PC-9 (cell line): Measurements from ENCODE around the gene COL25A1. TPM values are rescaled to one million over a fixed set of nuclear protein-coding genes. Genes with fewer than 3 reads are reported as not detected.

ENCODE experiments used
- BruUV-seq: library from RNA; stranded (reverse); fragments of 400-500 nt; replicated peaks from 2 replicates; lab custom pipeline; 2021; lab: Mats Ljungman, UMichigan
- CTCF ChIA-PET: fragments of 300-600 bp; sonication (Branson Sonifier 250); formaldehyde crosslinking; loops from one replicate; lab custom pipeline; 2022; ENCODE audit warnings: antibody characterized with exemption; lab: Charles Lee
- POLR2A ChIA-PET: fragments of 300-600 bp; sonication (Branson Sonifier 250); formaldehyde crosslinking; loops from one replicate; lab custom pipeline; 2022; ENCODE audit warnings: antibody characterized with exemption; ENCODE audit not compliant: unreplicated experiment; lab: Charles Lee
- DNase-seq, 2 experiments: peaks; one replicate each; pipeline versions ENCODE4 v3.0.0 to v3.0.0-alpha.2; 2015 to 2022; ENCODE audit warnings: mixed read lengths in 1 of 2
- H2AFZ ChIP-seq: fragments of 200-600 bp; sonication (generic); 2 replicates; pipeline ENCODE4 v1.8.1; 2017; ENCODE audit warnings: antibody characterized with exemption
- H3F3A ChIP-seq: fragments of 200-600 bp; sonication (generic); 2 replicates; pipeline ENCODE4 v1.8.1; 2017; ENCODE audit warnings: antibody characterized with exemption, mild to moderate bottlenecking, low read depth; ENCODE audit not compliant: insufficient read depth
- H3K27ac ChIP-seq: fragments of 200-600 bp; sonication (generic); 2 replicates; pipeline ENCODE4 v1.6.1; 2016; ENCODE audit warnings: mixed run types
- H3K27me3 ChIP-seq: fragments of 200-600 bp; sonication (generic); 2 replicates; pipeline ENCODE4 v1.6.1; 2016; ENCODE audit warnings: low read depth, mixed run types; ENCODE audit not compliant: insufficient read depth
- H3K36me3 ChIP-seq: fragments of 200-600 bp; sonication (generic); 2 replicates; pipeline ENCODE4 v1.6.1; 2016; ENCODE audit warnings: low read depth, mixed run types
- H3K4me1 ChIP-seq: fragments of 200-600 bp; sonication (generic); replicated peaks from 2 replicates; pipeline ENCODE4 v1.6.1; 2016; ENCODE audit warnings: mixed run types; ENCODE audit not compliant: insufficient read depth
- H3K4me2 ChIP-seq: fragments of 200-600 bp; sonication (generic); 2 replicates; pipeline ENCODE4 v1.6.1; 2017; ENCODE audit warnings: mixed run types
- H3K4me3 ChIP-seq: fragments of 200-600 bp; sonication (generic); 2 replicates; pipeline ENCODE4 v1.6.1; 2016; ENCODE audit warnings: mixed run types
- H3K79me2 ChIP-seq: fragments of 200-600 bp; sonication (generic); 2 replicates; pipeline ENCODE4 v1.6.1; 2017; ENCODE audit warnings: low read depth, mixed run types
- H3K9me2 ChIP-seq: fragments of 200-600 bp; sonication (generic); 2 replicates; pipeline ENCODE4 v1.8.1; 2017; ENCODE audit warnings: mild to moderate bottlenecking; ENCODE audit not compliant: insufficient read depth
- H3K9me3 ChIP-seq: fragments of 200-600 bp; sonication (generic); 2 replicates; pipeline ENCODE4 v1.8.1; 2016; ENCODE audit warnings: low read depth; ENCODE audit not compliant: insufficient read depth
- H4K20me1 ChIP-seq: fragments of 200-600 bp; sonication (generic); 2 replicates; pipeline ENCODE4 v1.8.1; 2017; ENCODE audit not compliant: insufficient read depth
- EZH2 ChIP-seq: fragments of 200-600 bp; sonication (generic); IDR thresholded peaks from 2 replicates; pipeline ENCODE4 v1.8.0; 2017; ENCODE audit warnings: antibody characterized with exemption, low read depth
- intact Hi-C: fragments of 100-400 bp; cut with micrococcal nuclease; formaldehyde crosslinking; loops from one replicate; pipeline ENCODE4 v1.10.0; 2022; ENCODE audit not compliant: unreplicated experiment
- total RNA-seq: library from RNA; stranded (reverse); gene quantifications from 2 replicates; pipeline ENCODE4 v1.2.3, GENCODE V29; 2021
- TF ChIP-seq, protein P1 (sequence below): fragments of 200-600 bp; sonication (generic); conservative IDR thresholded peaks from 2 replicates; pipeline ENCODE4 v1.6.1; 2017; ENCODE audit warnings: mixed run types, antibody characterized with exemption, mild to moderate bottlenecking, moderate library complexity

Gene COL25A1
- total RNA-seq, 1 experiment from 2014 or later = not detected

DNA sequence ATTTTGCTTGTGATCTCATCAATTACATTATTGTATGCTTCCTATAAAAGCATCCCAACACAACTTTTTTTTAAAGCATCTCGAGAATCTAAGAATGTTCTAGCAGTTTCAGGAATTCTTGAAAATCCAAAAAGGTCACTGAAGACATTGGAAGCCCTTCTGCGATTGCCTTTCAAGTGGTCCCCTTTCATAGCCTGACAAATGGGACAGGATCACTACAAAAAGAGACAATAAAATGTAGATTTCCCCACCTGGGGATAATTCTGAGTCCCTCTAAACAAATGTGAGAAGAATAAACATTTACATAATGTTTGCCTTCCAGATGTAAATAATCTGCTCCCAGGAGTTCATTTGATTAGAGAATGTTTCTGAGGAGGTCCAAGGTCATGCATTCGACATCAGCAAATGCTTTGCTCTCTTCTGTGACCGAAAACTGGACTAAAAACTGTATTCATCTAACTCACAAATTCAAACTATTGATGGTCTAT is 116.0 kb downstream of the COL25A1 start:
- DNase-seq = no peak
- no peaks in the 10 kb centered on the region for H4K20me1 ChIP-seq
- ChIA-PET POLR2A (no interaction called here), CTCF (no interaction called here)
- intact Hi-C loops = no loop called here
- H3K36me3 ChIP-seq = no peaks in the 10 kb centered on the region
- H3K4me1 ChIP-seq = no peaks in the 10 kb centered on the region
- H3K9me3 ChIP-seq = no peaks in the 10 kb centered on the region
- H3K4me3 ChIP-seq = no peak overlapping the region
- BruUV-seq = no TSS peak
- H3K79me2 ChIP-seq = no peaks in the 10 kb centered on the region
- no peak overlapping the region for H3K27ac ChIP-seq
- no peaks in the 10 kb centered on the region for H3F3A ChIP-seq
- TF ChIP-seq EZH2 = no peak
- TF ChIP-seq, protein P1, sequence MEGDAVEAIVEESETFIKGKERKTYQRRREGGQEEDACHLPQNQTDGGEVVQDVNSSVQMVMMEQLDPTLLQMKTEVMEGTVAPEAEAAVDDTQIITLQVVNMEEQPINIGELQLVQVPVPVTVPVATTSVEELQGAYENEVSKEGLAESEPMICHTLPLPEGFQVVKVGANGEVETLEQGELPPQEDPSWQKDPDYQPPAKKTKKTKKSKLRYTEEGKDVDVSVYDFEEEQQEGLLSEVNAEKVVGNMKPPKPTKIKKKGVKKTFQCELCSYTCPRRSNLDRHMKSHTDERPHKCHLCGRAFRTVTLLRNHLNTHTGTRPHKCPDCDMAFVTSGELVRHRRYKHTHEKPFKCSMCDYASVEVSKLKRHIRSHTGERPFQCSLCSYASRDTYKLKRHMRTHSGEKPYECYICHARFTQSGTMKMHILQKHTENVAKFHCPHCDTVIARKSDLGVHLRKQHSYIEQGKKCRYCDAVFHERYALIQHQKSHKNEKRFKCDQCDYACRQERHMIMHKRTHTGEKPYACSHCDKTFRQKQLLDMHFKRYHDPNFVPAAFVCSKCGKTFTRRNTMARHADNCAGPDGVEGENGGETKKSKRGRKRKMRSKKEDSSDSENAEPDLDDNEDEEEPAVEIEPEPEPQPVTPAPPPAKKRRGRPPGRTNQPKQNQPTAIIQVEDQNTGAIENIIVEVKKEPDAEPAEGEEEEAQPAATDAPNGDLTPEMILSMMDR = no peak
- no peaks in the 10 kb centered on the region for H3K9me2 ChIP-seq
- H3K27me3 ChIP-seq = no peaks in the 10 kb centered on the region
- H2AFZ ChIP-seq = no peak overlapping the region
- H3K4me2 ChIP-seq = no peak overlapping the region

DNA sequence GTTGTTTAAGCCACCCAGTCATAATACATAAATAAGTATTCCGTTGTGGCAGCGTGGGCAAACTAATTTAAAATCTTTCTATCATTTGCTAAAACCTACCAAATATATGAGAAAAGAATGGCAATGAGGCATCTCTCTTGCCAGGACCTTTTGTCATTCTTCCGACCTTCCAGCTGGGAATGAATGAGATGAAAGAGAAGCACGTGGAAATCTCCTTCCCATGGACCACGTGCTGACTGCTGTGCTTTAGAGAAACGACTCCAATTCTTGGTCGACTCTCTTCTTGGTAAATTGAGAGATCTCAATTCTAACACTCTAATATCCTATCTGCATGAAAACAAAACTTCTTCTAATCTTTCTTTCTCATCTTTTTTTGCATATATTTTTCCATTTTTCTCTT is 116.5 kb downstream of the COL25A1 start:
- no peak overlapping the region for H2AFZ ChIP-seq
- CTCF ChIA-PET = no interaction called here

DNA sequence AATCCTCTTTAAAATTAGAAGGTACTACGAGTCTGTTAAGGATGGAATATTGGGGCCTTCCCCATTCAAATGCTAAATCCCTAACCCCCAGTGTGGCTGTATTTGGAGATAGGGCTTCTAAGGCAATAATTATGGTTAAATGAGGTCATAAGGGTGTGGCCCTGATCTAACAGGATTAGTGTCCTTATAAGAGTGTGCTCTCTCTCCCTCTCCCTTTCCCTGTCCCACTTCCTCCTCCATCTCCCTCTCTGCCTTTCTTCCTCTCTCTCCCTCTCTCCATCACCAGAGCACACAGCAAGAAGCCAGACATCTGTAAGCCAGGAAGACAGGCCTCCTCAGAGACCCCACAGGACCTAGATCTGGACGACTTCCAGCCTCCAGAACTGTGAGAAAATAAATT is 116.9 kb downstream of the COL25A1 start:
- no peaks in the 10 kb centered on the region for H3F3A ChIP-seq
- H3K36me3 ChIP-seq = no peaks in the 10 kb centered on the region
- CTCF ChIA-PET = no interaction called here
- no peaks in the 10 kb centered on the region for H3K4me1 ChIP-seq
- intact Hi-C loops = no loop called here
- H3K4me2 ChIP-seq = no peak overlapping the region
- H4K20me1 ChIP-seq = no peaks in the 10 kb centered on the region
- H3K9me2 ChIP-seq = no peaks in the 10 kb centered on the region
- no peaks in the 10 kb centered on the region for H3K79me2 ChIP-seq
- no peaks in the 10 kb centered on the region for H3K27me3 ChIP-seq
- no peak overlapping the region for H3K27ac ChIP-seq
- H3K4me3 ChIP-seq = no peak overlapping the region
- POLR2A ChIA-PET = no interaction called here
- H3K9me3 ChIP-seq = no peaks in the 10 kb centered on the region
- no peak for TF ChIP-seq EZH2
- TF ChIP-seq, protein P1 = no peak
- no peak overlapping the region for H2AFZ ChIP-seq
- no peak for DNase-seq
- no TSS peak for BruUV-seq

More for the DNA sequence above, 116.5 kb downstream of the COL25A1 start:
- DNase-seq = no peak
- Histone ChIP-seq H3K4me3 (no peak overlapping the region), H3K36me3 (no peaks in the 10 kb centered on the region), H3K79me2 (no peaks in the 10 kb centered on the region), H3K27me3 (no peaks in the 10 kb centered on the region), H3F3A (no peaks in the 10 kb centered on the region), H3K9me3 (no peaks in the 10 kb centered on the region), H4K20me1 (no peaks in the 10 kb centered on the region), H3K4me1 (no peaks in the 10 kb centered on the region), H3K9me2 (no peaks in the 10 kb centered on the region), H3K27ac (no peak overlapping the region), H3K4me2 (no peak overlapping the region)
- POLR2A ChIA-PET = no interaction called here
- TF ChIP-seq, protein P1 = no peak
- no peak for TF ChIP-seq EZH2
- intact Hi-C loops = no loop called here
- no TSS peak for BruUV-seq
